Femur (tissue), 1 donor: ENCODE results near the gene RGSL1.

Source experiments
- DNase-seq: peaks from one replicate; pipeline ENCODE4 v3.0.0-alpha.2; 2017

The RGSL1 gene

DNA sequence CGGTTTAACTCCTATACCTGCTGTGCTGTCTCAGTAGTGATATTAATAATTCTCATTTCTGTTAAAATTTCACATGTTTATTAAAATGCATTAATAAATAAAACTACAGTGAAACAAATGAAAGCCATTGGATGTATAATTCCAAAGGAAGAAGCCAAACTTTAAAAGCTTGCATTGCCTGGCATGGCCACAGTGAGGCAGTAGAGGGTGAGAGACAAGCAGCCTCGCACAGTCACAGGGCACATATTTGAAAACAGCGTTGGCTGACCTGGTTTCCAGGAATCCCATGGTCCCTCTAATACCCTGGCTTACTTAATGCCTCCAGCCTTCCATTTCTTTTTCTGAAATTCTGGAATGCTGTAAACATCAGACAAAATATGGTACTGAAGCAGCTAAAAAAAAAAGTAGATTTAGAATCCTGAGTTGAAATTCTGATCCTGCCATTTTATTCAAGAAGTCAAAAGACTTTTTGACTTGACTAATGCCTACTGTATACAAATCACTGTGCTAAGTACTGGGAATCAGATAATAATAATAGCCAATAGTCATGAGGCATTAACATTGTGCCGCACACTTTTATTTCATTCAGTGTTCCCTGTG, 145.8 kb downstream of the RGSL1 start:
- DNase-seq = peak; percentile 75

DNA sequence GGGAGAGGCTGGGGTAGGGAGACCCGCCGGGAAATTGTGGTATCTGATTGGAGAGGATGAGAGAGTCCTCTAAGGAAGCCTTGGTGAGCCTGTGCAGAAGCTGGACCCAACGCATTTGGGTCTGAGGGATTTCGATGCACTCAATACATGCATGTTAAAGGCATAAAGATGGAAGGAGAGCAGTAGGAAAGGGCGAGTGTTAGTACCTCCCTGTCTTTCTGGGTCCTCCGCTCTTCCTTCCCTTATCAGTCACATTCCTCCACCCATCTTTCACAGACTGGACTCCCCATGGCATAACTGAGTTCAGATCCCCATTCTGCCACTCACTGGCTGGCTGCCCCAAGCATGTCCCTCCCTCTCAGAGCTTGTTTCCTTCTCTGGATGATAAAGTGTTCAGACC, 147.0 kb downstream of the RGSL1 start:
- DNase-seq = no peak

DNA sequence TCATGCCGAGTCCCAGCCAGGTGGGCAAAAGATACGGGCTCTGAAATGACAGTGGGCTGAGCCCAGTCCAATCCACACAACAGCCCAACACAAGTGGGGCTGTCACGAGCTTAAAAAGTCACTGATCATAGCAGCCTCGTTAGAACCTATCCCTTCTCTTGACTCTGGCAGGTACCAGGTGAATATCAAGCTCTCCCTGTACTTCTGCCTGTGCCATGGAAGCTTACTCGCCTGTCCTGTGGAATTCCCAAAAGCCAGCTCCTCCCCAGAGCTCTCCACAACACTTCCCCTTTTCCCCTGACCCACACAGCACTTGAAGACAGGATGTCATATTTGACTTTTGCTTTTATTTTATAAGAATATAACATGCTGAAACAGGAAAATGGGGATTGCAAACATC, 148.3 kb downstream of the RGSL1 start:
- DNase-seq = no peak

DNA sequence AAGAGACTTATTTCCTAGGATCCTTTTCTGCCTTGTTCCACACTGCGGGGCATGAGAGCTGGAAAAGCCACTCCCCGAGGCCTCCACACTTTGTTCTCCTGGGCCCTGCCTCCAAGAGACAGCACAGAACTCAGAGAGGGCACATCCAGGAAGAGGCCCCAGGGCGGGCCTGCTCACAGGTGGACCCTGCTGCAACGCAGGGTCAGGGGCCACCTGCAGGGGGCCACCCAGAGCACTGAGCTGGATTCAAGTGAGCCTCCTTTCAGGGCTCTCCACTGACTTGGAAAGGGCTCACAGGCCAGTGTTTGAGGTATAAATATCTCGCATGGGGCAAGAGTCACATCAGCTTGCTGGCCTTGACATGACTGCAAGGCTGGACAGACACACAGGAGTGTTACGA, 149.4 kb downstream of the RGSL1 start:
- DNase-seq = no peak

DNA sequence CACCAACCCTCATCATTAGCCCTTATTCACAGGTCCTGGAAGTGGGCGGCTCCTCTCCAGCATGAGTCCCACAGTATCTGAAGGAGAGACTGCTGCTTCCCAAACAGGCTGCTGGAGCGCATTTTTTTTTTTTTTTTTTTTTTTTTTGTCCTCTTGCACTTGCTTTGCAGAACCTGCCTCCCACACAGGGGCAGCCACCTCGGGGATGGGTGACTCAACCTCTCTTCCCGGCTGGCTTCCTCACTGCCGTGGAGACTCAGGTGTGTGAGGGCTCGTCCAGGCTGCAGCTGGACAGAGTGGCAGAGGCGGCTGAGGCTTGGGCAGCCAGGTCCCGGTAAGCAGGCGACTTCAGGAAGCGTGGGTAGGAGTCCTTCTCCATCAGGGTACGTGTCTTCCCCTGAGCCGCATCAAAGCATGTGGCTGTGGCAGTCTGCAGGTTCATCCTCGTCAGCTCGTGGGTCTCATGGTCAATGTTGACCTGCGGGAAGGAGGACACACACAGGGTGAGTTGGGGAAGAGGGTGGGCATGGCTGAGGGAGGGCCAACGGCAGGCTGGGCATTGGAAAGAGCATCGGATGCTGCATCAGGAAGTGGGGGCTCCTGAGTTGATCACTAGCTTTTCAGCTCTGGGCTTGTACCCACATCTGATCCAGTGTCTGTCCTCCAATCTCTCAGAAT, 150.2 kb downstream of the RGSL1 start:
- no peak for DNase-seq

DNA sequence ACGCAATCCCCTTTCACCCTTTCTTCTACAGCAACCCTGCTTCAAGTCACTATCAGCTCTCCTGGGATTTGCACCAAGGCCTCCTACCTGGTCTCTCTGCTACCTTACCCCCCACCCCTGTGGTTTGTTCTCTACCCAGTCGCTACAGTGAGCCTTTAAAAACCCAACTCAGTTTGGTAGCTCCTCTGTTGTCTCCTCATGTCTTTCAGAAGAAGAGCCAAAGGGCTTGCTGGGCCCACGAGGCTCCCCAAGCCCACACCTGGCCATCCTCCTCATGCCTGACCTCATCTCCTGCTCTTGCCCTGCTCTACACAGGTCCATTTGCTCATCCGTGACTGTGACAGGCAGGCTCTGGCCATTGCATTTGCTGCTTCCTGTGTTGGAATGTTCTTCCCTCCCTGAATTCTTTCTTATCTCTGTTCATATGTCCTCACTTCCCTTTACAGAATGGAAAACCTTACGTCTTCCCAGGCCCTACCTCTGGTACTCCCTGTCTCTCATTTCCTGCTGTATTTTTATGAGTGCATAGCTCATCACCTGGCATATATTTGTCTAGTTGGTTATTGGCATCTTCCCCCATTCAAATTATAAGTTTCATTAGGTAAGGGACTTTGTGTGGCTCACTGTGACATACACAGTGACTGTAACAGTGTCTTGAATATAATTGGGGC, 150.9 kb downstream of the RGSL1 start:
- DNase-seq = no peak

DNA sequence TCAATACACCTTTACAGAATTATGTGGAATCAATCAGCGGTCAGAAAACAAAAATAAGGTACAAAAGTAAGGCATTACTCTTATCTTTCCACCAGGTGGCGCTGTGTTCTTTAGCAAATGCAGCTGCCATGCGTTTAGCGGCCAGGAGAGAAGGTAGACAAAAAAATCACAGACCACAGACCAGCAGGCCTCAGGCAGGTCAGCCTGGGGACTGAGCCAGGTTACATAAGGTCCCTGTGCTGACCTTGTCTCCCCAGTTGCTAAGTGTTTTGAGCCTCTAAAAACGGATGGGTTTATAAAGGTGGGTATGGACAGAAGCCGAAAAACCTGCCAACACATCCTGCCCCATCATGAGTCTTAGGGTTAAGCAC, 151.5 kb downstream of the RGSL1 start:
- peak; percentile 81 for DNase-seq

DNA sequence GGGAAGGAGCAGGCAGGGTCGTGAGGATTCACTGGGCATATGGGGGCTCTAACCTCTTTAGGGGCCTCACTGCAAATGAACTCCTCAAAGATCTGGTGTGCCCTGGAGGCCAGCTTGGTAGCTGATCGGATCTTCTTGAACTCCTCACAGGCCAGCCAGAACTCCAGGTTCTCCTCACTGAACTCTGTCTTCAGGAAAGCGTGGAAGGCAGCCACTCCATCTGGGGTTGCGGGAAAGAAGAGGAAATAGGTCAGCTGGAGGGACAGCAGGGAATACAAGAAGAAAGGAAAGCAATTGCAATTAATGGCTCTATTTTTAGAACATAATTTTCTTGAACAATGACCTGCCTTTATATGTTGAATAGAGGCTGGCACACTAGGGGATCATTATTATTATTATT, 152.0 kb downstream of the RGSL1 start:
- DNase-seq = no peak

DNA sequence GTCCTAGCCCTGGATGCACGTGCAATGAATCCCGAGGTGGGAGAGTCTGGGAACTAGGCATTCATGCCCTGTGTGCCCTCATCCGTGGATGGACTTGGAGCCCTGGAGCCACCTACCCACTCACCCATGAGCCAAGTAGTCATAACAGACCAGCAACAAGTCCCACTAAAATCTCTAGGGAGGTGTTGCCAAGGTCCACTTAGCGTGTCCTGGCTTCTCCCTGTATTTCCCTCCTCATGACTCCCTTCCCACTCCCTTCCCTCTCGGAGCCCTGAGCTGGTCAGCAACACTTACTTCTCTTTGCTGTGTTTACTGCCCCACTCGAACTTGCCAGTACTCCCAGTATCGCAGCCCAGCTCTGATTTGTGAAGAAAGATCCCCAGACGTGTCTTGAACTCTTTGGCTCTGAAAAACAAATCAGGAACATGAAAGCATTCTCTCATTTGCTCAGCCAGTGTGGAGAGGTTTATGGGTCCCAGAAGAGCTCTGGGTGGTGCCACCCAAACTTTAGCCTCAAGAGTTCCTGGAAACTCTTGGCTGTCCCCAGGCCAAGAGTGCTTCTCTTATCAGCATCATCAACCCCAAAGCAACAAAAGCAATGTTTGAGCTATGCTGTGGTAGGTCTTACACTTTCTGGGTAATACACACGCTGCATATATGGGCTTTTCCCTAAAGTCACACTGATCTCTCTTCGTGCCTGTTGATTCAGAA, 153.1 kb downstream of the RGSL1 start:
- no peak for DNase-seq

DNA sequence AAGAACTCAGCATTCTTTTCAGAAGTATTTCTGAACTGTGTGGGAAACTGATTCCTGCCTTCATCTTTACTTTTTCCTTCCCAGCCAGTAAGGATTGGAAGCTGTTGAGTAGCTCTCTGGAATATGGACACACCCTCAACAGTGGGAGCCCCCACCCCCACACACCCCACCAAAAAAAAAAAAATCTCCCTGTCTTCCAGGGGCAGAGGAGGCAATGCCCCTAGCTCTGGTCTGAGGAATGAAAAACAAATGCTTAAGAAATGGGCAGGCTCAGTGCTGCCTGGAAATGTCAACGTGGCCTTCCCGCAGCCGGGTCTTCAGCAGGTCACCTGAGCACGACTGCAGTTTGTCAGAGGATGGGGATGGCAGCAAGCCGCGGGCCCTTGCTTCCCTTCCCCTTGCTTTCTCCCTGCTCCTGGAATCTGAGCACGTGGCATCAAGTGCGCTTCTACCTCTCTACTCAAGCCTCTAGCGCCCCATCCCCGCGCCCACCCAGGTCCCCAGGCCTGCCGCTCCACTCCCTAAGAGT, 153.8 kb downstream of the RGSL1 start:
- peak; percentile 57 for DNase-seq

DNA sequence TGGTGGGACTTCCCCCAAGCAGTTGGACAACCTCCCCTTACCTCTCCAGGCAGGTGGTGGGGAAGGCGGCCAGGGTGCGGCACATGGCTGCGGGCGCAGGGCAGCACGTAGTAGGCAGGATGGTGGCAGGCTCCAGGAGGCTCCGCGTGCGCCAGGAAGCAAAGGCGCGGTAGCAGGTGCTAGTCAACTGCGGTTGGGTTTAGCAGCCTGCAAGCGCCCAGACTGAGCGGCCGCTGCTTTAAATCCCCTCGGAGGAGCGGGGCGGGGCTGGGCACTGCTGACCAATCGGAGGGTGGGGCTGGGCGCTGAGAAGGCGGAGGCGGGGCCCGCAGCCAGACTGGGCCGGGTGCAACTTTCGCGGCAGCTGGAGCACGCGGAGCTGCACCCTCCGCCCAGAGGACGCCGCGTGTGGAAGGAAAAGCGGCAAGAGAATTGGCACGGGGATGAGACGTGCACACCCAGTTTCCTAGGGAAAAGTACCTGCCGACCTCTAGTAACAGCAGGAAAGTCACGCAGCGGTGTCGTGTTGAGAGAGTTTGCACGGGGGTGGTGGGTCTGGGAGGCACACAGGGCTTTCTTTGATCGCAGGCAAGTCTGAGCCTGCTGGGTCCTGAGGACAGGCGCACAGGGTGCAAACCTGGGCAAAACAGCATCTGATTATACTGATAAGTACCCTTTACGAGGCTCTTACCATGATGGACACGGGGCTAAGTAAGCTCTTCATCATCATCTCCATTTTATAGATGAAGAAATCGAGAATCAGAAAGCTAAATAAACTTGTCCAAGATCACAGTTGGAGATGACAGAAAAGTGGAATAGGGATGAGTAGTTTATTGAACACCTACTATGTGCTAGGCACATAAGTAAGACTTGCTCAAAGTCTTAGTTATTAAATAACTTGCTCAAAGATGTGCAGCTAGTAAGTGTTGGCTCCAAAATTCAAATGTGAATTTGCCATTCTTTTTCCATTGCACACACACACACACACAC, 154.5 kb downstream of the RGSL1 start, which contains the start of gene RGS16:
Gene RGS16 (minus strand): TSS at position 215 of the 990 bp plus-strand sequence. CDS start 130 bp downstream, at position 85.
- DNase-seq = peak; percentile 96

DNA sequence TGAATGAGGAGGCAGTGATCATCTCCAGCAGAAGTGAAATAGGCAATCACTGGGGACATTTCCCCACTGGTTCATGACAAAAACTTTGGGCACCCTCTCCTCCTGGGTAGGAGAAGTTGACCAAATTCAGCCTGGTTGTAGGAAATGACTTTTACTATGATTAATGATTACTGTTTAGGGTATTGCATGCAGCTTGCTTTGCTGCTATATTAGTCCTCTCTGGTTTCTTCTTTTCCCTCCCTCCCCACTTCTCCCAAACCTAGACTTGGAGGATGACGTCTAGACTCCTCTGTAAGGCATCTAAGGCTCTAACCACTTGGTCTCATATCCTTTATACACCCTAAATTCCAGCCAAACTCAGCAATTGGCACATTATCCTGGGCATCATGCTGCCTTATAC, 157.6 kb downstream of the RGSL1 start:
- DNase-seq = no peak

DNA sequence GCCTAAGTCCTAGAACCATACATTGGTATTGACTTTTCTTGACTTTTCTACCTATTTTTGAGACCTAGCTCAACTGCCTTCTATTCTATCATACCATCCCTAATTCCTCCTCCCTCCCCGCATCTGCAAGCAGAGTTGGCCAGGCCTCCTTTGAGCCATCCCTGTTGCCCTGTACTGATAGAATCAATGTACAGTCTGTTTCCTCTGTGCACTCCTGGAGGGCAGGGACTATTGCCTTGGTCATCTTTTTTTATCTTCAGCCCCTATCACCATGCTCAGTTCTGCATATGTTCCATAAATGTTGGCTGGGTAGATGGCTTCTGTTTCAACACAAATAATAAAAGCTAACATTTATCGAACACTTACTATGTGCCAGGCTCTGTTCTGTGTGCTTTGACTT, 158.3 kb downstream of the RGSL1 start:
- DNase-seq = no peak

DNA sequence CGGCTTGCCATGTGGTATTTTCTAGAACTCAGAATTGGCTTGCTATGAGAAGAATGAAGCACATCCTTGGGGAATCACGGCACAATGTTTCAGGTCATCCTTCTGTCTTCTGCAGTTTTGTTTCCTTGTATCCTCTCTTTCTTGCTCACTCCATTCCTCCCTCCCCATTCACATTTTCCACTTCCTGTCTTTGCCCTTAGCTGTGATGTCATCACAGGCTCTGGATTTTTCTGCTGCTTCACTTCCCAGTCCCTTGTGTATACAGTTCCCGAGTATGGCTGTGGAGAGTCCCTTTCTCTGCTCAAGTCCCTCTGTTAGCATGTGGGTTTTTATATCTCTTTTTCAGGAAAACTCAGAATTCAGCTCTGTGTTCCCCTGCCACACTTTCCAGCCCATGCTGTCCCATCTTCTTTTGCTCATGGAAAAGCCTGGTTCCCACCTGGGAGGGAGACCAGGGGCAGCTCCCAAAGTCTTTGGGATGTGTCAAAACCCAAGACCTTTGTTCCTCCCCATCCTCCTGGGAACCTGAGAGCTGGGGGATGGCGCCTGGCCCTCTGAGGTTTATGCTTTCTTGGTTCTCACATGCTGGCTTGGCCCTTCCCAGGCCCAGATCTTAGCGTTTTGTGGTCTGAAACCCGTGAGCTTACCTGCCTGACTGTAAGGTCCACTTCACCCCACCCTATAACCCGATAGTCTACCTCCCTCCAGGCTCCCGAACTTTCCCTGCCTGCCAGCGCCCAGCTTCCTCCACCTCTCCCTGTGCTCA, 159.1 kb downstream of the RGSL1 start:
- no peak for DNase-seq
